ENCODE measurements around the gene TTYH3. TPM values are rescaled to one million over a fixed set of nuclear protein-coding genes. Genes with fewer than 3 reads are reported as not detected.
A peak's percentile ranks its signal among the peaks of the same experiment; 100 is the strongest.
"Not testable (repeated sequence)": the region's sequence is repeated elsewhere in the genome, so short reads cannot be mapped to it uniquely, and the experiment has no call there.

TTYH3 gene, protein sequence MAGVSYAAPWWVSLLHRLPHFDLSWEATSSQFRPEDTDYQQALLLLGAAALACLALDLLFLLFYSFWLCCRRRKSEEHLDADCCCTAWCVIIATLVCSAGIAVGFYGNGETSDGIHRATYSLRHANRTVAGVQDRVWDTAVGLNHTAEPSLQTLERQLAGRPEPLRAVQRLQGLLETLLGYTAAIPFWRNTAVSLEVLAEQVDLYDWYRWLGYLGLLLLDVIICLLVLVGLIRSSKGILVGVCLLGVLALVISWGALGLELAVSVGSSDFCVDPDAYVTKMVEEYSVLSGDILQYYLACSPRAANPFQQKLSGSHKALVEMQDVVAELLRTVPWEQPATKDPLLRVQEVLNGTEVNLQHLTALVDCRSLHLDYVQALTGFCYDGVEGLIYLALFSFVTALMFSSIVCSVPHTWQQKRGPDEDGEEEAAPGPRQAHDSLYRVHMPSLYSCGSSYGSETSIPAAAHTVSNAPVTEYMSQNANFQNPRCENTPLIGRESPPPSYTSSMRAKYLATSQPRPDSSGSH
- total RNA-seq = 35.1 and 48.0 TPM in 2 replicates

DNA sequence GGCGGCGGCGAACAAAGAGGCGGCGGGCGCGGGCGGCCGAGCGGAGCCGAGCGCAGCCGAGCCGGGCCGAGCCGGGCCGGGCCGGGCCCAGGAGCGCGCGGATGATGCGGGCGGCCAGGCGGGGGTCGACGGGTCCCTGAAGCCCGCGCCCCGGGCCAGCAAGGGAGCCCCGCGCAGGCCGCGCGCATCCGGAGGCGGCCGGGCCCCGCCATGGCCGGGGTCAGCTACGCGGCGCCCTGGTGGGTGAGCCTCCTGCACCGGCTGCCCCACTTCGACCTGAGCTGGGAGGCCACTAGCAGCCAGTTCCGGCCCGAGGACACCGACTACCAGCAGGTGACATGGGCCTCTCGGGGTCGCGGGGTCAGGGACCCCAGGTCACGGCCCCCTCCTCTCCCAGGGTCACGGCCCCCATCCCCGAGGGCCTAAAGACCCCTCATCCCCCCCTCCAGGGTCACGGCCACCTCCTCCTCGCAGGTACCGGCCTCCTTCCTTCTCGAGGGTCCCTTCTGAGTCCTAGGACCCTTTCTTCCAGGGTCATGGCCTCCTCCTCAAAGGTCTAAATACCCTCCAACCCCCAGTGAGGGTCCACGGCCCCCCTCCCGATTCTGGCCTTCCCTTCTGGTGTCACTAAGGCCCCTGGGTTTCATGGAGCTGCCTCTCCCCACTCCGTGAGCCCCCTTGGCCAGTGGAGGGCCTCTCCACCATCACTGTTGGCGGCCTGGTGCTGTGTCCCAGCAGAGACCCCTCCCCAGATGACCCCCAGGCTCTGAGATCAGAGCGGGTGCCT, at the start of gene TTYH3:
Gene TTYH3, plus strand, starts transcription at position 41 of the 787 bp plus-strand sequence. Its CDS starts 170 bp downstream, at position 211.
- DNase-seq (ENCODE audit: low read depth in 2 of 2) = peak in 1 of 2 donors; percentile 28

DNA sequence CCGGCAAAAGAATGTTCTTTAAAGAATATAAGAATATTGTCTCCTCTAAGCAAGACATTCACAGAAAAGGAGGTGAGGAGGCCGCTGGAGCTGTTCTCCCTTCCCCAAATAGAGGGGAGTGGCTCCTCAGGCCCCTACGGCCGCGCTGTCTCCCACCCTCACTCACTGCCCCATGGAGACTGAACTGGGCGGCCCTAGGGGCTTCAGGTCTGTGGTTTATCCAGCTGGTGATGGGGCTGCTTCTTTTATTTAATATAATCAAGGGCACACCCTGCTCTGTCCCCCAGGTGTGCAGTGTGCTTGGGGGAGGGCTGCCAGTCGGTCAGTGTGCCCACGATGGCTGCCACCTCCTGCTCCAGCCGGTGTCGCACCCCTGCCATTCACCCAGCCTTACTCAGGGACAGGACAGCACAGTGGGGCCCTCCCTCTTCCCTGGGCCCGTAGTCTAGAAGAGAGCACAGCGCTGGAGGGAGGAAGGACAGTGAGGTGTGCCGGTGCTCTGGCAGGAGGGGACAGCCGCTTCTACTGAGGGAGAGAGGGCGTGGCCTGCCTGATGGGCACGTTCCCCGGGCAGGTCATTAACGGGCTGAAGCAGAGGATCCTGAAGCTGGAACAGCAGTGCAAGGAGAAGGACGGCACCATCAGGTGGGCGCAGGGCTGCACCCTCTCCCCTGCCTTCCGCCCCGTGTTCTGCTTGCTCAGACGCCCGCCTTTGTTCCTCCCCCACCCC, 49.6 kb upstream of the TTYH3 start:
- no peak for DNase-seq (ENCODE audit: low read depth in 2 of 2)

DNA sequence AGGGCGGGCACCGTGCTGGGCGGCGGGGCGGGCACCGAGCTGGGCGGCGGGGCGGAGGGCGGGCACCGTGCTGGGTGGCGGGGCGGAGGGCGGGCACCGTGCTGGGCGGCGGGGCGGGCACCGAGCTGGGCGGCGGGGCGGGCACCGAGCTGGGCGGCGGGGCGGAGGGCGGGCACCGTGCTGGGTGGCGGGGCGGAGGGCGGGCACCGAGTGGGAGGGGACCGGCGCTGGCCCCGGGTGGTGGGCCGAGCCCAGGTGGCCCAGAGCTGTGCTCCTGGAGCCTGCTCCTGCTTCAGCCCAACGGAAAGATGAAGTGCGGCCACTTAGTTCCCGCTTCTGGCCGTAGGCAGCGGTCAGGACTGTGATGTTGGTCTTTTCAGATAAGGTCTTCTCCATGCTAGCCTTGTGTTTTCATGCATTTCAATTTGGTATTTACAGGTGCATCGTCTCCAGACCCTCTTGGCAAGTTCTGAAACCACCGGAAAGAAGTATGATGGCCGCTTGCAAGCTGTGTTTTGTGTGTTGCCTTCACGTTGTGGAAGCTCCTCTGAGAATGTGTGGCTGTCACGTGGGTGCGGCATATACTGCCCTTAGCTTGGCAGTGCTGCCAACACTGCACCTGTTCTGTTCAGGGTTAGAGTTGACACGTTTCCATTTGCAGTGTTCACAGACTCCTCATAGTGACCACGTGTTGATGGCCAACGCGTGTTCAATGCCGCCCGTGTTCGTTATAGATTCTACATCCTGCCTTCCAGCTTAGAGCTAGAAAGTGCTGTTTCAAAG, 47.8 kb upstream of the TTYH3 start:
- no peak for DNase-seq (ENCODE audit: low read depth in 2 of 2)

DNA sequence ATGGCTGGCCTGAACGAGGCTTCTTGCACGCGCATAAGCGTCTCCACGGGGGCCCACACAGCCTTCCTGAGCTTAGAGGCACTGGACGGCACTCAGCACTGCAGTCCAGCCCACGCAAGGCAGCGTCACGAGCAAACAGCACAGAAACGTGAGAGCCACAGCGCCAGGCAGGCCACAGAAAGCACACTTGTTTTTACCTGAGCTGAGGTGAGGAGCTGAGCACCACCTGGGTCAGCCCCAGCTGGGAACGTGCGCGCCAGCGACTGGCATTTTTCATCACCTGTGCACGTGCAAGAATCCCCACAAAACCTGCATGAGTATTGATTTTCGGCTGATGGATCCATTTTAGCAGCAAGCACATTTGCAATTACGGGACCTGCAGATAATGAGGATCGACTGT, 46.3 kb upstream of the TTYH3 start:
- DNase-seq (ENCODE audit: low read depth in 2 of 2) = no peak

DNA sequence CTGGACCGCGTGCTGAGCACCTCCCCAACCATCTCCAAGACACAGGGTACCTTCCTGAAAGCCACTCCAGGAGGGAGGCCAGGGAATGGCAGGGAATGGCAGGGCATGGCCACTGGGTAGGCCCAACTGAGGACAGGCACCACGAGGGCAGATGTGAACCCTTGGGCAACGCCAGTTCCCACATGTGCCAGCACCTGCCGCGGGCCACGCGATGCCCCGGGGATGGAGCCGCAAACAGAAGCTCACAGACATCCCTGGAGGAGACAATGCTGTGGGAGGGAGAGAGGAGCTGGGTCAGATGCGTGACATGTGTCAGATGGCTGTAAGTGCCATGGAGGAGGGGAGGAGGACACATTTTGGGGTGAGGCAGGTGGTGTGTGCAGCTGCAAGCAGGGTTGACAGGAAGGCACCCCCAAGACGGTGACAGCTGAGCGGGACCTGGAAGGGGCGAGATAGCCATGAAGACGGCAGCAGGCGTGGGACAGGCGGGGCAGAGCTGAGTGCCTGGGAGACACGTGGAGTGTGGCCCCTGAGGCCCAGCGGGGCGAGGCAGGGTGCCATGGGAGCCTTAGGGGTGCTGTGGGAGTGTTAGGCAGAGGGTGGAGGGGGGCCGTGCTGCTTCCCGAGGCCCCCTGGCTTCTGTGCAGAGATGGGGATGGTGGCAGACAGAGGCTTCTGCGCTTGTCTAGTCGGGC, 45.3 kb upstream of the TTYH3 start:
- DNase-seq (ENCODE audit: low read depth in 2 of 2) = no peak

DNA sequence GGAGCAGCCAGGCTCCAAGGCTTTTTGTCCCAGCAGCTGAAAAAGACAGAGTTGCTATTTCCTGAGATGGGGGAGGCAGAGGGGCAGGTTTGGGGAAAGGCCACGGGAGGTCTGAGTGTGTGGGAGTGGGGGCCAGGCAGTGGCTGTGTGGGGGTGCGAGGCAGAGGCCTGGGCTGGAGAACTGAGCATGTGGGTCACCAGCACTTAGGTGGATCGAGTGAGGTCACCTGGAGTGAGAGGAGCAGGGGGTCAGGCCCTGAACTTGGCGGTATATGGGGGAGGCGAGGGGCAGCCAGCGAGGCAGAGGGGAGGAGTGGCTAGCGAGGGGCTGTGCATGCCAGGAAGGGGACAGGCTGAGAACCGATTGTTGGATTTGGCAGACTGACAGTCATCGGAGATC, 44.7 kb upstream of the TTYH3 start:
- no peak for DNase-seq (ENCODE audit: low read depth in 2 of 2)

DNA sequence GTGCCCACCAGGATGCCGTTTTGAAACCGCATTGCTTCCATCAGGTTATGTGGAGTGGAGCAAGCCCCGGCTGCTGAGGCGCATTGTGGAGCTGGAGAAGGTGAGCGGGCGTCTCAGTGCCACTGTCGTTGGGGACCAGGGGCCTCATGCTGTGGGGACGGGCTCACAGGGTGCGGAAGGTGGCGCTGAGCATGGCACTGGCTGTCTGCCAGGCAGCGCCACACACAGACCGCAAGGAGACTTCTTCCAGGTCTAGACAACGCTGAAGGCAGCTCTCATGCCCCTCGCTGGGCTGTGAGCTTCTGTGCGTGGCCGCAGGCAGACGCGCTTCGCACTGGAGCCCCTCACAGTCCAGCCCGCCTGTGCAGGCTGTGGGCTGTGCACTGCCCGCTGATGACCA, 44.0 kb upstream of the TTYH3 start:
- DNase-seq (ENCODE audit: low read depth in 2 of 2) = no peak

DNA sequence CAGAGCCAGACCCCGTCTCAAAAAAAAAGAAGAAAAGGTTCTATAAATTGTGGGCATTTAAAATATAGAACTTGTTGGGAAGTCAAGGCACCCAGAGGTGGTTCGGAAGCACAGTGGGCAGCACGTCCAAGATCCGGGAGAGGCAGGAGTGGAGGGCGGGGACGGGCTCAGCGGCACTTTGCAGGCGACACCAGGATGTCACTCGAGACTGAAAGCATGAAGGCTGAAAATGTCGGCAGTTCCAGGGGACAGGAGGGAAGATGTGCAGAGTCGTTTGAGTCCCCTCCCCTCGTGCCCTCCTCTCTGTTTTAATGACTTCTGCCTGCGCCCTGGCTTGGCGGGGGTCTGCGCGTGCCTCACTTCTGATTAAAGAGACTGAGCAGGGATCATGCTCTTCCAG, 42.4 kb upstream of the TTYH3 start:
- no peak for DNase-seq (ENCODE audit: low read depth in 2 of 2)

DNA sequence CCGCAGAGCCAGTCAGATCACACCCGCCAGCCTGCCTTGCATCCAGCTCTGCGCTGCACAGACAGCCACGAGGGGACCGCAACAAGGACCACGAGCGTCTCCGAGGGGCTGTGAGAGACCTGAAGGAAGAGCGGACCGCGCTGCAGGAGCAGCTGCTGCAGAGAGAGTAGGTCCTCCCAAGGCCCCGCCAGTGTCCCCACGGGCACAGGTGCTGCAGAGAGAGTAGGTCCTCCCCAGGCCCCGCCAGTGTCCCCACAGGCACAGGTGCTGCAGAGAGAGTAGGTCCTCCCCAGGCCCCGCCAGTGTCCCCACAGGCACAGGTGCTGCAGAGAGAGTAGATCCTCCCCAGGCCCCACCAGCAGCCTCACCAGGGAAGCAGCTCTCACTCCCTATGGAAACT, 41.8 kb upstream of the TTYH3 start:
- not testable (repeated sequence) for DNase-seq (ENCODE audit: low read depth in 2 of 2)

DNA sequence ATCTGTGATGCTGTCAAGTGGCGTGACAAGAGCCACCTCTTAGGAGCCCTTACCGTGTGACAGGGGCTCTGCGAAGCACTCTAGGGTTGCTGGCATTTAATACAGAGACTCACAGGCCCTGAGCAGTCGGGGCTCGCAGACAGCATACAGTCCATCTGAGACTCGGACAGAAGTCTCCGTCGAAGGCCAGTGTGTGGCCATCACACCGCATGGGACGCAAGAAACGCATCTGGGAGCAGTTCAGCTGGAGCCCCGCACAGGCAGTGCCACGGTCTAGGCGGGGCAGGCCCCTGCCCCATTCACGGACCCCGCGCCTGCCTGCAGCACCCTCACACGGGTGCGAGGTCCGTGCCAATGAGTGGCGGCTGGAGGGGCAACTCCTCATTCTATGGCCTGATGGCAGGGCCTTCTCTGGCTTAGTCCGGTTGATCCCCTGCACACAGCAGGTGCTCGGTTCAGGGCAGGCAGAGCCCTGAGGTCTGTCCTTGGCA, 39.4 kb upstream of the TTYH3 start:
- DNase-seq (ENCODE audit: low read depth in 2 of 2) = no peak

DNA sequence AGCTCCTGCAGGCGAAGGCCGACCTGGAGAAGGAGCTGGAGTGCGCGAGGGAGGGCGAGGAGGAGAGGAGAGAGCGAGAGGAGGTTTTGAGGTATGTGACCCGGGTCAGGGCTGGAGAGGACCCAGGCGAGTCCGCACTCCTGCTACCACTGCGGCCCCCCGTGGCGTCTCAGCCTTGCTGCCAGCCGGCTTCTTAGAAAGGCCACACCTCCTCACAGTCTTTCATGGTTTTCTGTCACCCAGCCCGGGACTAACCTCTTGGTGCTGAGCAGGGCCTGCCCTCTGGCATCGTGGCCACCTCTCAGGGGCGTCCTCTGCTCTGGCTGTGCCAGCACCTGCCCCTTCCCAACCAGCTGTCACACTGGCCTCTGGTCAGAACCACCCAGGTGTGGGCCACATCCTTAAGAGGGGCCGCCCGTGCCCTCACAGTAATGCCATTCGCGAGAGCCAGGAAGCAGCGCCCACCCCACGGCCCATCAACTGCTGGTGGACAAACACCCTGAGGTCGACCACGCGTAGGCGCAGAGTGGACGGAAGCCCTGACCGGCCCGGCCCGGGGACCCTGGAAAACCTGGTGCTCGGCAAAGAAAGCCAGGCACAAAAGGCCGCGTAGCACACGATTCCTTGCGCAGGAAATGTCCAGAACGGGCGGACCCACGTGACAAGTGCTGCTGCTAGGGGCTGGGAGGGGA, 38.6 kb upstream of the TTYH3 start:
- DNase-seq (ENCODE audit: low read depth in 2 of 2) = no peak

DNA sequence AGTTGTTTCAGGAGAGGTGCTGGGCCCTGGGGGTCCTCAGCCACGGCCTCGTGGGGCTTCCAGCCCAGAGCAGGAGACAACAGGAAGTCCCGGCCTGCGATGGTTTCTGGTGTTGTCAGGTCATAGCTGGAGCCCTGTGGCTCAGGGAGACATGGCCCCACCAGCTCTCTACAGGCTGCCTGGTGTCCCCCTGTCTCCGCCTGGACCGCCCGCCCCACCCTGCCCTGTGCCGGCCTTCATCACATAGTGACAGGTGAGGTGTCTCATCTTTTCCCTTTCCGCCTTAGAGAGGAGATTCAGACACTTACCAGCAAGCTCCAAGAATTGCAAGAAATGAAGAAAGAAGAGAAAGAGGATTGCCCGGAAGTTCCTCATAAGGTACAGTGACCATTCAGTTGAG, 37.2 kb upstream of the TTYH3 start:
- DNase-seq (ENCODE audit: low read depth in 2 of 2) = no peak

DNA sequence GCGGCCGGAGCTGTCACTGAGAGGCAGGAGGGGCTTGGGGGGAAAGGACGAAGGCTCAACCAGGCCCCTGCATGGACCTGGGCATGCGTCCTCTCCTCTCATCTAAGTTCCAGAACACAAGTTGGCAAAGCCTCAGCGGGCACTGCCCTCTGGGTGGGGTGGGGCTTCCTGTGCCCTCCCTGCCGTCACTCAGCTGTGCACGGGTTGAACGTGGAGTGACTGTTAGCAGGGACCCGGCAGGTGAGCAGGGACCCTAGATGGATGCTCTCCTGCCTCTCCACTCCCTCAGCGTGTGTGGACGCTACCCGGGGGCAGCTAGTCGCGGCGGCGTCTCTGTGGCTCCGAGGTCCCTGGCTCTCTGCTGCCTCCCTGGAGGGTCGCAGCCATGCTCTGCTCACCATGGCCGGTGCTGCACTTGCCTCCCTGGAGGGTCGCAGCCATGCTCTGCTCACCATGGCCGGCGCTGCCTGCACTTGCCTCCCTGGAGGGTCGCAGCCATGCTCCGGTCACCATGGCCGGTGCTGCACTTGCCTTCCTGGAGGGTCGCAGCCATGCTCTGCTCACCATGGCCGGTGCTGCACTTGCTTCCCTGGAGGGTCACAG, 36.4 kb upstream of the TTYH3 start:
- no peak for DNase-seq (ENCODE audit: low read depth in 2 of 2)

DNA sequence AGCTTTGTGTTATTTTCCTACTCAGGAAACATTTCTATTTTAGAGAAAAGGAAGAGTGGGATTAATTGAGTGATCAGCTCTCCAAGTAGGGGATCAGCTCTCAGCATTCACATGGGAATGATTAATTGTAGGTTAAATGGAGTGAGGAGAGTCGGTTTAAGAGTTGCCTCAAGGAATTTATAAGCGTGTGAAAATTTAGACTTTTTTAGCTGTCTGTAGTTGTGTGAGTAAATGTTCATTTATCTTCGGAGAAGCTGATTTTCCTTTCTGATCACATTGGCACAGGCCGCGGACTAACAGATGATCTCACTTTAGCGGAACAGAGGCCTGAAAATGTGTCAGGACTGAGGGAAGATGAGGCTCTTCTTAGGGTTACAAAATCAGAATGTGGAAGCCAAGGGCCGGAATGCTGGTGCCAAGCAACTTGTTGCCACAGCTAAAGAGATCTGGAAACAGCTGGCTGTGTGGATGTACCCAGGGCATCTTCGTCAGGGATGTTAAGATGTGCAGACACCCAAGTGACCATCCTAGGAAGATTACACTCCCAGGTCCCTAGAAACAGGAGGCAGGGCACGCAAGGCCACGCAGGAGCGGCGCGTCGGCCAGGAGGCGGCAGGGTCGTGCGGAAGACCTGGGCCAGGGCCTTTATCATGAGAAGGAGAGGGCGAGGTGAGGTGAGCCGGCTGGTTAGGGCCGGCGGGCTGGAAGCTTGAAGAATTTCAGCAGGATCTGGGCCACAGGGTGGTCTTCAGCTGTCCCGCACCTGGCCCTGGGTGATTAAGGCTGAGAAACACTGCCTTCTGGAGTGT, 35.1 kb upstream of the TTYH3 start:
- no peak for DNase-seq (ENCODE audit: low read depth in 2 of 2)

DNA sequence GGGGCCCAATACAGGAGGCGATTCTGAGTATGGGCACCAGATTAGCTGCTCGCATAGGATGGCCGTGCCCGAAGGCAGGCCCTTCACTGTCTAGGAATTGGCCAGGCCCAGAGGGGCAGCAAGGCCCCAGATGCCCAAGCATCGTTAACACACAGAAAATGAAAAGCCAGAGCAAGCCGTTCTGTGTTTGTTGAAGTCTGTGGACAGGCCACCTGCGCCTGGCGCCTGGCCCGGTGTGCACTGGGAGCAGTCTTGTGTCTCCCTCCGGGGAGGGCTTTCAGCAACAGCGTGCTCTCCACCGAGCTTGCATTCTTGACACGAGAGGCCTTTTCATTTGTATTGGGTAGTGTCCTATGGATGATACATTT, 34.5 kb upstream of the TTYH3 start:
- no peak for DNase-seq (ENCODE audit: low read depth in 2 of 2)

DNA sequence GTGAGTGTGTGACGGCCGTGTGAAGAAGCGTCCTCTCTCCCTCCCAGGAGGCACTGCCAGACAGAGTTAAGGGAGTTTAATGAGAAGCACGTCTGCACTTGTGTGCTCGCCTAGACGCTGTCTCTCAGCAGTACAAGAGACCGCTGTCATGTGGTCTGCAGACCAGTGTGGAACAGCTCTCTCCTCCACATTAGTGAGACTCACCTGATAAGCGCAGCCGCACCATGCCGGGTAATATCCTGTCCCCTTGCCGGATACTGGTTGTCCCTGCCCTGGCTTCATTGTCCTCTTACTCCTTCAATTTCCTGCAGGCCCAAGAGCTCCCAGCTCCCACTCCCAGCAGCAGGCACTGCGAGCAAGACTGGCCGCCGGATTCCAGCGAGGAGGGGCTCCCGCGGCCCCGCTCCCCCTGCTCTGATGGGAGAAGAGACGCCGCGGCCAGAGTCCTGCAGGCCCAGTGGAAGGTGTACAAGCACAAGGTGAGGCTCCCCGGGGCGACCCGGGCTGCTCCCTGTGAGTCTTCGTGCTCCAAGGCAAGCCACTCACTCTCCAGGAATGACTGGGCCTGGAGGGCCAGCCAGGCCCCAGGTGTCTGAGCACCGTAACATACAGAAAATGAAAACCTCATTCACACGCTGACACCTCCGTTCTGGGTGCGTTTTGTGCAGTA, 33.5 kb upstream of the TTYH3 start:
- DNase-seq (ENCODE audit: low read depth in 2 of 2) = no peak

DNA sequence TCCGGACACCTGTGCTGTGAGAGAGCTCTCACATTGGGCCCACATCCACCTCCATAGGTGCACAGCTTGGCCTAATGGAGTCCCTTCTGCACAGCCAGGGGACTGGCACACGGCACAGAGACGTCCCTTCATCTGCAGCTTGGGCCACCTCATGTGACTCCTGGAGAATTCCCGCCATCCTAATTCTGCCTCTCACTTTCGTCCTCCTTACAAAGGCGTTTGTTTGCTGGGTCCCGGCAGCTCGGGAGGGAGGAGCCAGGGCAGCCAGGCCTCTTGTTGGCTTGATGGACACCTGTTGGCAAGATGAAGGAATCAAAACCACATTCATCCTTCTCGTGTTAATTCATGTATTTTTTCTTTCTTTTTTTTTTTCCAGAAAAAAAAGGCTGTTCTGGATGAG, 30.7 kb upstream of the TTYH3 start:
- DNase-seq (ENCODE audit: low read depth in 2 of 2) = no peak

DNA sequence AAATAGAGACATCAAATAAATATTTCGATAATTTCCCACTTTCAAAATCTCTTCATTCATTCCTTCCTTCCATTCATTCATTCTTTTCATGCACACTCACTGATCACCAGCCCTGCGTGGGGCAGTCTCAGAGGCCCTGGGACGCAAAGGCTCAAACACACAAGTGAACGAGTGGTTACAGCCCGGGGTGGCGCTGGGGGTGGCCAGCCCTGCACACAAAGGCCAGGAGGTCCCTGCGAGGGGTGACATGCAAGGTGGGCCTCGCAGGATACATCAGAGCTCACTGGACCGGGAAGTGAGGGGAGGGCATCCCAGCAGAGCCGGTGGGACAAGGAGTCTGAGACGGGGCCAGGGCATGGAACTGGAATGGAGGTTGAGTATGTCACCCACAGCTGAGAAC, 29.9 kb upstream of the TTYH3 start:
- DNase-seq (ENCODE audit: low read depth in 2 of 2) = no peak
